GM12878 (cell line): ENCODE measurements around the gene TRPC3. TPM values are rescaled to one million over a fixed set of nuclear protein-coding genes. Genes with fewer than 3 reads are reported as not detected.

ENCODE experiments used
- ATAC-seq: fragments of 200-7000 bp; cut with Tn5 transposase; 3 replicates; pipeline ENCODE4 v1.9.1; 2020; ENCODE audit warnings: mild to moderate bottlenecking, moderate library complexity
- BruUV-seq: library from RNA; stranded (reverse); fragments of 400-500 nt; replicated peaks from 2 replicates; lab custom pipeline; 2021; lab: Mats Ljungman, UMichigan
- CTCF ChIA-PET: fragments of 300-600 bp; sonication (Branson Sonifier 250); formaldehyde crosslinking; extraction: SDS; loops from one replicate; lab custom pipeline; 2021; ENCODE audit warnings: inconsistent platforms; lab: Yijun Ruan, JAX
- POLR2A ChIA-PET: fragments of 350-600 bp; formaldehyde crosslinking; extraction: SDS; loops from one replicate; lab custom pipeline; 2021; ENCODE audit warnings: inconsistent platforms; lab: Charles Lee
- RAD21 ChIA-PET: fragments of 300-600 bp; sonication (Branson Sonifier 250); formaldehyde crosslinking; loops from one replicate; lab custom pipeline; 2023; ENCODE audit warnings: antibody characterized with exemption; ENCODE audit not compliant: unreplicated experiment; lab: Charles Lee
- SMC1A ChIA-PET: fragments of 300-600 bp; sonication (Branson Sonifier 250); formaldehyde crosslinking; loops from one replicate; lab custom pipeline; 2023; ENCODE audit not compliant: unreplicated experiment, uncharacterized antibody; lab: Charles Lee
- DNase-seq: peaks from one replicate; pipeline ENCODE4 v3.0.0-alpha.2; 2011; ENCODE audit warnings: low read depth, low spot score
- FAIRE-seq: peaks from 3 replicates; lab custom pipeline; 2011; peaks lifted over from hg19 to GRCh38; lab: Jason Lieb, UNC
- H2AFZ ChIP-seq: 2 replicates; pipeline ENCODE4 v1.6.0; 2011; ENCODE audit warnings: low read depth, low read length, control low read depth; ENCODE audit not compliant: control insufficient read depth
- H3K27ac ChIP-seq: 2 replicates; pipeline ENCODE4 v1.5.1; 2011; ENCODE audit warnings: control low read depth; ENCODE audit not compliant: control insufficient read depth, insufficient read depth
- H3K27me3 ChIP-seq, 2 experiments: replicated peaks in 1 of 2; 2 replicates each; pipeline versions ENCODE4 v1.6.0 to v1.6.1; 2011; ENCODE audit warnings: low read length in 1 of 2; ENCODE audit not compliant: control insufficient read depth in 2 of 2, insufficient read depth in 2 of 2
- H3K36me3 ChIP-seq, 2 experiments: 2 replicates each; pipeline ENCODE4 v1.5.1; 2011; ENCODE audit warnings: low read length in 1 of 2; ENCODE audit not compliant: control insufficient read depth in 2 of 2, insufficient read depth in 2 of 2
- H3K4me1 ChIP-seq: 2 replicates; pipeline ENCODE4 v1.6.1; 2011; ENCODE audit warnings: mild to moderate bottlenecking, low read length, moderate library complexity, mixed read lengths; ENCODE audit not compliant: control insufficient read depth, insufficient read depth
- H3K4me2 ChIP-seq: 2 replicates; pipeline ENCODE4 v1.6.0; 2011; ENCODE audit warnings: control low read depth; ENCODE audit not compliant: control insufficient read depth, insufficient read depth
- H3K4me3 ChIP-seq: fragments of 200-600 bp; sonication (generic); 2 replicates; pipeline ENCODE4 v1.5.1; 2016
- H3K79me2 ChIP-seq: 2 replicates; pipeline ENCODE4 v1.6.0; 2011; ENCODE audit warnings: low read length; ENCODE audit not compliant: control insufficient read depth, insufficient read depth
- H3K9ac ChIP-seq: 2 replicates; pipeline ENCODE4 v1.8.0; 2011; ENCODE audit warnings: low read length, control low read depth, mixed read lengths; ENCODE audit not compliant: control insufficient read depth, insufficient read depth
- H3K9me3 ChIP-seq: replicated peaks from 3 replicates; pipeline ENCODE4 v1.5.1; 2011; ENCODE audit warnings: mild to moderate bottlenecking, low read length; ENCODE audit not compliant: control insufficient read depth, insufficient read depth
- H4K20me1 ChIP-seq: 2 replicates; pipeline ENCODE4 v1.6.0; 2011; ENCODE audit not compliant: control insufficient read depth, insufficient read depth
- MEF2B ChIP-seq: fragments of 450-650 bp; IDR thresholded peaks from 2 replicates; pipeline ENCODE4 v1.6.1; 2018; ENCODE audit warnings: mild to moderate bottlenecking, moderate library complexity; ENCODE audit not compliant: partially characterized antibody, poor library complexity, severe bottlenecking
- POU2F2 ChIP-seq: IDR thresholded peaks from 3 replicates; pipeline ENCODE4 v1.6.1; 2011; ENCODE audit warnings: low read depth, mild to moderate bottlenecking, low read length, borderline replicate concordance
- SMARCA5 ChIP-seq: fragments of 450-650 bp; IDR thresholded peaks from 2 replicates; pipeline ENCODE4 v1.6.1; 2017; ENCODE audit warnings: mild to moderate bottlenecking
- ZNF622 ChIP-seq: fragments of 450-650 bp; IDR thresholded peaks from 2 replicates; pipeline ENCODE4 v1.6.1; 2017; ENCODE audit warnings: mild to moderate bottlenecking, inconsistent platforms
- in situ Hi-C: fragments of 300-500 bp; cut with MboI; formaldehyde crosslinking; loops from 9 replicates; pipeline ENCODE4 v1.14.3; 2018; ENCODE audit warnings: mixed read lengths
- intact Hi-C: fragments of 100-400 bp; cut with micrococcal nuclease; formaldehyde crosslinking; loops from one replicate; pipeline ENCODE4 v1.14.2; 2022; ENCODE audit not compliant: unreplicated experiment
- polyA plus RNA-seq, 11 experiments: library from polyadenylated mRNA; depleted of rRNA in 4 of 11; unstranded in 6 of 11; stranded (reverse) in 5 of 11; fragments of >200 nt; fragmentation: Nextera tagmentation in 4 of 11; fragmentation: Illumina TruSeq in 1 of 11; extraction: Ambion mirVana in 4 of 11; extraction: Trizol in 1 of 11; gene quantifications; 1 replicate in 1 of 11; 2 replicates in 10 of 11; pipeline versions ENCODE4 v1.2.1 to v1.2.3, GENCODE V29; 2011 to 2016; ENCODE audit warnings: inconsistent platforms in 2 of 11, missing spikeins in 2 of 11, low read depth in 1 of 11
- total RNA-seq, 4 experiments: library from RNA; depleted of rRNA in 3 of 4; stranded (reverse); fragments of >200 nt in 3 of 4; fragmentation: Illumina TruSeq in 1 of 4; extraction: Trizol in 1 of 4; gene quantifications; 2 replicates each; pipeline versions ENCODE4 v1.2.1 to v1.2.3, GENCODE V29; 2013 to 2021
- TF ChIP-seq, protein P1 (sequence below): fragments of 450-650 bp; IDR thresholded peaks from 2 replicates; pipeline ENCODE4 v1.6.1; 2018; ENCODE audit warnings: mild to moderate bottlenecking, low read depth, moderate library complexity; ENCODE audit not compliant: partially characterized antibody

Gene TRPC3
- total and polyA plus RNA-seq, 10 of the 15 experiments (the other 5 are each of a cell fraction or from before 2014, with no cell fraction given) = not detected

GRCh38 chr4:121881158-121881557 is 70.7 kb downstream of the TRPC3 start (continued):
- TF ChIP-seq ZNF622 (no peak), MEF2B (no peak)

GRCh38 chr4:121879135-121879534 is 72.7 kb downstream of the TRPC3 start:
- Histone ChIP-seq H3K27me3 (no peaks in the 10 kb centered on the region; a peak in 1 of 4 replicates), H3K27ac (no peak overlapping the region), H2AFZ (no peak overlapping the region), H3K9ac (no peak overlapping the region), H3K4me2 (no peak overlapping the region), H3K9me3 (no peaks in the 10 kb centered on the region), H3K79me2 (no peaks in the 10 kb centered on the region), H3K36me3 (no peaks in the 10 kb centered on the region), H3K4me3 (no peak overlapping the region), H3K4me1 (no peaks in the 10 kb centered on the region), H4K20me1 (no peaks in the 10 kb centered on the region)
- SMC1A ChIA-PET = interaction anchor here (1.1 to 2.6 kb wide), 2 partner anchors 10 to 115 kb away, joined by 4 to 11 read pairs; partner anchors contain the start of gene BBS7
- RAD21 ChIA-PET = no interaction called here
- TF ChIP-seq POU2F2 (no peak), SMARCA5 (no peak)
- TF ChIP-seq, protein P1, sequence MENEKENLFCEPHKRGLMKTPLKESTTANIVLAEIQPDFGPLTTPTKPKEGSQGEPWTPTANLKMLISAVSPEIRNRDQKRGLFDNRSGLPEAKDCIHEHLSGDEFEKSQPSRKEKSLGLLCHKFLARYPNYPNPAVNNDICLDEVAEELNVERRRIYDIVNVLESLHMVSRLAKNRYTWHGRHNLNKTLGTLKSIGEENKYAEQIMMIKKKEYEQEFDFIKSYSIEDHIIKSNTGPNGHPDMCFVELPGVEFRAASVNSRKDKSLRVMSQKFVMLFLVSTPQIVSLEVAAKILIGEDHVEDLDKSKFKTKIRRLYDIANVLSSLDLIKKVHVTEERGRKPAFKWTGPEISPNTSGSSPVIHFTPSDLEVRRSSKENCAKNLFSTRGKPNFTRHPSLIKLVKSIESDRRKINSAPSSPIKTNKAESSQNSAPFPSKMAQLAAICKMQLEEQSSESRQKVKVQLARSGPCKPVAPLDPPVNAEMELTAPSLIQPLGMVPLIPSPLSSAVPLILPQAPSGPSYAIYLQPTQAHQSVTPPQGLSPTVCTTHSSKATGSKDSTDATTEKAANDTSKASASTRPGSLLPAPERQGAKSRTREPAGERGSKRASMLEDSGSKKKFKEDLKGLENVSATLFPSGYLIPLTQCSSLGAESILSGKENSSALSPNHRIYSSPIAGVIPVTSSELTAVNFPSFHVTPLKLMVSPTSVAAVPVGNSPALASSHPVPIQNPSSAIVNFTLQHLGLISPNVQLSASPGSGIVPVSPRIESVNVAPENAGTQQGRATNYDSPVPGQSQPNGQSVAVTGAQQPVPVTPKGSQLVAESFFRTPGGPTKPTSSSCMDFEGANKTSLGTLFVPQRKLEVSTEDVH = no peak
- in situ Hi-C loops = no loop called here
- POLR2A ChIA-PET = interaction anchor here (0.6 kb wide), 1 partner anchor 22 kb away, joined by 6 read pairs; no protein-coding TSS in a partner anchor
- ATAC-seq = no peak
- intact Hi-C loops = no loop called here
- FAIRE-seq = no peak
- no peak for DNase-seq
- BruUV-seq = no TSS peak
- CTCF ChIA-PET = no interaction called here
